Measurements from ENCODE around the gene NTNG2. TPM values are rescaled to one million over a fixed set of nuclear protein-coding genes. Genes with fewer than 3 reads are reported as not detected.
A peak's percentile ranks its signal among the peaks of the same experiment; 100 is the strongest.

The NTNG2 gene
- total and polyA plus RNA-seq, 2 of the 13 experiments (the other 11 are each of a cell fraction or from before 2014, with no cell fraction given), result 0.02 to 0.36 TPM

GRCh38 chr9:132114102-132114707 is 47.7 kb upstream of the NTNG2 start (continued):
- TF ChIP-seq RFX3 (CRISPR knock-in tag; IDR thresholded peaks at IDR 0.05) (peak; percentile 56; the same call in 1 of the 2 replicates), ZFP36 (IDR thresholded peaks at IDR 0.05; ENCODE audit: borderline replicate concordance, low read depth, low read length, partially characterized antibody) (no peak), KAT7 (CRISPR knock-in tag; IDR thresholded peaks at IDR 0.05; ENCODE audit: borderline replicate concordance) (0 out of 2 replicates have a peak, but pooled peaks have one; percentile 78), ZNF24 (IDR thresholded peaks at IDR 0.05) (no peak), ZNF703 (CRISPR knock-in tag; IDR thresholded peaks at IDR 0.05; ENCODE audit: borderline replicate concordance) (no peak), ZBTB42 (CRISPR knock-in tag; IDR thresholded peaks at IDR 0.05) (peak; percentile 91), ZNF382 (CRISPR knock-in tag; IDR thresholded peaks at IDR 0.05; ENCODE audit: borderline replicate concordance) (no peak), MTF2 (CRISPR knock-in tag; IDR thresholded peaks at IDR 0.05; ENCODE audit: borderline replicate concordance) (peak; percentile 51; the same call in 1 of the 2 replicates), KLF9 (CRISPR knock-in tag; IDR thresholded peaks at IDR 0.05; ENCODE audit: low read depth) (peak; percentile 94), RCOR2 (CRISPR knock-in tag; IDR thresholded peaks at IDR 0.05) (no peak; the same call in 1 of the 2 replicates), THYN1 (CRISPR knock-in tag; IDR thresholded peaks at IDR 0.05; ENCODE audit: borderline replicate concordance, low read depth) (no peak), HOMEZ (CRISPR knock-in tag; IDR thresholded peaks at IDR 0.05; ENCODE audit: low read depth) (peak; percentile 88), ZBTB3 (CRISPR knock-in tag; IDR thresholded peaks at IDR 0.05; ENCODE audit: borderline replicate concordance, low read depth) (peak; percentile 88; the same call in 1 of the 2 replicates), ATAD3A (CRISPR knock-in tag; IDR thresholded peaks at IDR 0.05) (peak; percentile 97; the same call in 1 of the 2 replicates), ZNF883 (CRISPR knock-in tag; IDR thresholded peaks at IDR 0.05; ENCODE audit: not compliant biosample characterization) (peak; percentile 93), ARNT (IDR thresholded peaks at IDR 0.05) (no peak), KAT2B (IDR thresholded peaks at IDR 0.05; ENCODE audit: borderline replicate concordance, low read depth, low read length) (no peak), HNRNPL (IDR thresholded peaks at IDR 0.05; ENCODE audit: low read depth, low read length) (no peak), ZBED4 (CRISPR knock-in tag; IDR thresholded peaks at IDR 0.05; ENCODE audit: borderline replicate concordance) (peak; percentile 98), PAWR (CRISPR knock-in tag; IDR thresholded peaks at IDR 0.05; ENCODE audit: borderline replicate concordance) (no peak), MTF1 (CRISPR knock-in tag; IDR thresholded peaks at IDR 0.05) (peak; percentile 90), SNRNP70 (IDR thresholded peaks at IDR 0.05; ENCODE audit: low read depth, low read length) (no peak), MEIS1 (CRISPR knock-in tag; IDR thresholded peaks at IDR 0.05; ENCODE audit: borderline replicate concordance) (0 out of 2 replicates have a peak, but pooled peaks have one; percentile 64), ZNF260 (CRISPR knock-in tag; IDR thresholded peaks at IDR 0.05; ENCODE audit: borderline replicate concordance, low read depth) (no peak)
- TF ChIP-seq, protein P1, sequence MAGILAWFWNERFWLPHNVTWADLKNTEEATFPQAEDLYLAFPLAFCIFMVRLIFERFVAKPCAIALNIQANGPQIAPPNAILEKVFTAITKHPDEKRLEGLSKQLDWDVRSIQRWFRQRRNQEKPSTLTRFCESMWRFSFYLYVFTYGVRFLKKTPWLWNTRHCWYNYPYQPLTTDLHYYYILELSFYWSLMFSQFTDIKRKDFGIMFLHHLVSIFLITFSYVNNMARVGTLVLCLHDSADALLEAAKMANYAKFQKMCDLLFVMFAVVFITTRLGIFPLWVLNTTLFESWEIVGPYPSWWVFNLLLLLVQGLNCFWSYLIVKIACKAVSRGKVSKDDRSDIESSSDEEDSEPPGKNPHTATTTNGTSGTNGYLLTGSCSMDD (CRISPR knock-in tag; IDR thresholded peaks at IDR 0.05), result peak; percentile 93

Data from HepG2 (cell line).